AG09309 (cell line): Measurements from ENCODE around the gene RIPK4.

Experiments used
- DNase-seq: peaks from one replicate; pipeline ENCODE4 v3.0.0-alpha.2; 2010; ENCODE audit warnings: low read depth
- H3K4me3 ChIP-seq: 2 replicates; pipeline ENCODE4 v1.5.1; 2011; ENCODE audit warnings: mild to moderate bottlenecking, low read depth, low read length, moderate library complexity; ENCODE audit not compliant: control insufficient read depth
- CTCF ChIP-seq: IDR thresholded peaks from 2 replicates; pipeline ENCODE4 v1.5.1; 2011; ENCODE audit warnings: mild to moderate bottlenecking, low read depth, low read length, inconsistent platforms; ENCODE audit not compliant: insufficient read depth, control insufficient read depth; ENCODE audit errors: missing control alignments

RIPK4 gene

GRCh38 chr21:41750051-41750450 lies 16.8 kb downstream of the RIPK4 start:
- TF ChIP-seq CTCF = no peak
- no peak overlapping the region for H3K4me3 ChIP-seq
- no peak for DNase-seq

- TF ChIP-seq CTCF = no peak
- DNase-seq = no peak
Measured at GRCh38 chr21:41749286-41749685, 17.6 kb downstream of the RIPK4 start.

GRCh38 chr21:41747943-41748738 lies 18.7 kb downstream of the RIPK4 start:
- TF ChIP-seq CTCF = no peak
- DNase-seq = no peak
- no peak overlapping the region for H3K4me3 ChIP-seq

More at GRCh38 chr21:41749286-41749685, 17.6 kb downstream of the RIPK4 start:
- no peak overlapping the region for H3K4me3 ChIP-seq

GRCh38 chr21:41746744-41747006 lies 20.2 kb downstream of the RIPK4 start:
- no peak overlapping the region for H3K4me3 ChIP-seq
- DNase-seq = no peak
- TF ChIP-seq CTCF = no peak

- no peak overlapping the region for H3K4me3 ChIP-seq
- no peak for DNase-seq
- no peak for TF ChIP-seq CTCF
Measured at GRCh38 chr21:41745971-41746743, 20.7 kb downstream of the RIPK4 start.

GRCh38 chr21:41745026-41745820 lies 21.6 kb downstream of the RIPK4 start:
- DNase-seq = no peak
- H3K4me3 ChIP-seq = no peak overlapping the region
- no peak for TF ChIP-seq CTCF
